C4-2B (cell line): Measurements from ENCODE around the gene TTC31.

ENCODE experiments used
- H3K27ac ChIP-seq: fragments of 450-650 bp; 2 replicates; pipeline ENCODE4 v1.5.1; 2017
- CTCF ChIP-seq: fragments of 450-650 bp; conservative IDR thresholded peaks from 2 replicates; pipeline ENCODE4 v1.5.1; 2017; ENCODE audit warnings: mild to moderate bottlenecking
- ZFX ChIP-seq: fragments of 450-650 bp; IDR thresholded peaks from 2 replicates; pipeline ENCODE4 v1.6.1; 2017

The TTC31 gene

GRCh38 chr2:74505448-74506246 is 22.8 kb downstream of the TTC31 start:
- no peak overlapping the region; the same call in 1 of the 2 replicates for H3K27ac ChIP-seq
- TF ChIP-seq CTCF (no peak), ZFX (no peak)

- TF ChIP-seq ZFX: no peak
- TF ChIP-seq CTCF: no peak
- H3K27ac ChIP-seq: peak within 1 kb of the TSS; percentile 97
These were observed 24.5 kb downstream of the TTC31 start, which contains the start of gene PCGF1 for GRCh38 chr2:74507145-74507925. Gene PCGF1 (minus strand): TSS chr2:74507695. CDS start chr2:74507668, 27 bp downstream.

- no peak for TF ChIP-seq CTCF
- 0 out of 2 replicates have a peak, but pooled peaks have one; percentile 14 for TF ChIP-seq ZFX
- peak overlapping the region; percentile 97 for H3K27ac ChIP-seq
These were observed 25.1 kb downstream of the TTC31 start for GRCh38 chr2:74507926-74508520.

- TF ChIP-seq ZFX (no peak), CTCF (no peak)
- no peak overlapping the region for H3K27ac ChIP-seq
These were observed 27.4 kb downstream of the TTC31 start for GRCh38 chr2:74510272-74510671.

- TF ChIP-seq ZFX (no peak), CTCF (no peak)
These were observed 28.5 kb downstream of the TTC31 start for GRCh38 chr2:74511104-74511989.

GRCh38 chr2:74512744-74513604 is 30.1 kb downstream of the TTC31 start:
- no peak overlapping the region for H3K27ac ChIP-seq
- TF ChIP-seq ZFX (no peak), CTCF (no peak)

More at GRCh38 chr2:74511104-74511989, 28.5 kb downstream of the TTC31 start:
- no peak overlapping the region for H3K27ac ChIP-seq
